Cardiac fibroblast (primary cell): ENCODE data around the gene EVC.

Experiments
- DNase-seq, 2 donors: peaks; one replicate each; pipeline versions ENCODE4 v3.0.0 to v3.0.0-alpha.2; 2010; ENCODE audit warnings: low read depth in 2 of 2
- H3K4me3 ChIP-seq, 2 donors: replicated peaks in 1 of 2; 1 replicate in 1 of 2; 2 replicates in 1 of 2; pipeline ENCODE4 v1.5.1; 2011; ENCODE audit warnings: low read depth in 2 of 2, low read length in 2 of 2, mild to moderate bottlenecking in 2 of 2, moderate library complexity in 1 of 2
- TF ChIP-seq, protein P1 (sequence below): IDR thresholded peaks from one replicate; pipeline ENCODE4 v1.5.1; 2011; ENCODE audit warnings: low read depth, mild to moderate bottlenecking, low read length, inconsistent platforms

Gene EVC

DNA sequence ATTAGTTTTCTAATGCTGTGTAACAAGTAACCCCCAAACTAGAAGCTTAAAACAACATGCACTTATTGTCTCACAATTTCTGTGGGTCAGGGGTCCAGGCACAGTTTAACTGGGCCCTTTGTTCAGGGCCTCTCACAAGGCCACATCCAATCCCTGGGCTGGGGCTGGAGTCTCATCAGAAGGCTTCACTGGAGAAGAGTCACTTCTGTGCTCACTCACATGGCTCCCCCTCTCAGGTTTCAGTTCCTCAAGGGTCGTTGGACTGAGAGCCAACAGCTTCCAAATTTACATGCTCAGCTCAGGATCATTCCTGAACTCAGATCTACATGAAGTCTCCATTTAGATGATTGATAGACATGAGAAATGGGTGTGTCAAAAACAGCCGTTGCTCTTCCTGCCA lies 77.1 kb downstream of the EVC start:
- H3K4me3 ChIP-seq = no peak overlapping the region
- no peak for DNase-seq
- TF ChIP-seq, protein P1, sequence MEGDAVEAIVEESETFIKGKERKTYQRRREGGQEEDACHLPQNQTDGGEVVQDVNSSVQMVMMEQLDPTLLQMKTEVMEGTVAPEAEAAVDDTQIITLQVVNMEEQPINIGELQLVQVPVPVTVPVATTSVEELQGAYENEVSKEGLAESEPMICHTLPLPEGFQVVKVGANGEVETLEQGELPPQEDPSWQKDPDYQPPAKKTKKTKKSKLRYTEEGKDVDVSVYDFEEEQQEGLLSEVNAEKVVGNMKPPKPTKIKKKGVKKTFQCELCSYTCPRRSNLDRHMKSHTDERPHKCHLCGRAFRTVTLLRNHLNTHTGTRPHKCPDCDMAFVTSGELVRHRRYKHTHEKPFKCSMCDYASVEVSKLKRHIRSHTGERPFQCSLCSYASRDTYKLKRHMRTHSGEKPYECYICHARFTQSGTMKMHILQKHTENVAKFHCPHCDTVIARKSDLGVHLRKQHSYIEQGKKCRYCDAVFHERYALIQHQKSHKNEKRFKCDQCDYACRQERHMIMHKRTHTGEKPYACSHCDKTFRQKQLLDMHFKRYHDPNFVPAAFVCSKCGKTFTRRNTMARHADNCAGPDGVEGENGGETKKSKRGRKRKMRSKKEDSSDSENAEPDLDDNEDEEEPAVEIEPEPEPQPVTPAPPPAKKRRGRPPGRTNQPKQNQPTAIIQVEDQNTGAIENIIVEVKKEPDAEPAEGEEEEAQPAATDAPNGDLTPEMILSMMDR = no peak

DNA sequence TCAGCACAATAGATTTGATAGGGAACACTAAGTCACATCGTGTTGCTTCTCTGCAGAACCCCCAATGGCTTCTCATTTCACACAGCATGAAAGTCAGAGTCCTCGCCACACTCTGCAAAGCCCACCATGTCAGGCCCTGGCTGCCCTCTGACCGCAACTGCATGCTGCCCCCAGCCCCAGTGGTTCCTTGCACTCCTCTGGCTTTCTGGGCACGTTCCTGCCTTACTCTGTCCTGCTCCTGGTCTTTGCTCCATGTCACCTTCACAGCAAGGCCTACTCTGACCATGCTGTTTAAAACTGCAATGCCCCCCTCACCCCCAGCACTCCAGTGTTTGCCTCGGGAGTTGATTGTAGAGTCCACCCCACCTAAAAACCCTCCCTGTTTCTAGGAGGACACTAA lies 78.1 kb downstream of the EVC start:
- DNase-seq = no peak
- no peak overlapping the region for H3K4me3 ChIP-seq
- TF ChIP-seq, protein P1 = no peak

DNA sequence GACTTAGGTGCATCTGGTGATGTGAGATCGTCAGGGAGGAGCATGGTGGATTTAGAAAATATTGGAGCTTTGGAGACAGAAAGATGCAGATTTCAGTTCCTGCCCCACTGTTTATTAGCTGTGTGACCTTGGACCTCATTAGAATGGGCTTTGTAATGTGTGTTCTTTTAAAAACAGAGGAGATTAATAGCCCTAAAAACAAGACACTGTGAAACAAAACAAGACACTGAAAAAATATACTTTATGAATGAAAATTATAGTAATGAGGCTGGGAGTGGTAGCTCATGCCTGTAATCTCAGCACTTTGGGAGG lies 79.5 kb downstream of the EVC start:
- H3K4me3 ChIP-seq = no peak overlapping the region
- no peak for DNase-seq
- TF ChIP-seq, protein P1 = no peak

DNA sequence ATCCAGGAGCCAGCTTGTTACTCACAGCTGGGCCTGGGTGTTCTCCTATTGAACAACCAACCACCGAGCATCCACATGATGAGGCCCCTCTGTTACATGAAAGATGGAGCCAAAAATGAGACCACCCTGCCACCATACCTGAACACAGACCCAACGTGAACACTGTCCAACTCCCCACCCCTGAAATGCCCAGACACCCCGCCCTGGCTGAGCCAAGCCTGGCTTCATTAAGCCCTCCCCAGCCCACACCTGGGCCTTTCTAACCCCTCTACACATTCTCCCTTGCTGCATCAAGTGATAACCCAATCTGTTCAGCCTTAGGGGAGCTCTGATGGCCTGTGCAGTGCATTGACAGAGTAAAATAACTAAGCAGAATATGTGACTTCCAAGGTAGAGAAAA lies 80.7 kb downstream of the EVC start:
- DNase-seq = no peak
- H3K4me3 ChIP-seq = no peak overlapping the region
- TF ChIP-seq, protein P1 = no peak

DNA sequence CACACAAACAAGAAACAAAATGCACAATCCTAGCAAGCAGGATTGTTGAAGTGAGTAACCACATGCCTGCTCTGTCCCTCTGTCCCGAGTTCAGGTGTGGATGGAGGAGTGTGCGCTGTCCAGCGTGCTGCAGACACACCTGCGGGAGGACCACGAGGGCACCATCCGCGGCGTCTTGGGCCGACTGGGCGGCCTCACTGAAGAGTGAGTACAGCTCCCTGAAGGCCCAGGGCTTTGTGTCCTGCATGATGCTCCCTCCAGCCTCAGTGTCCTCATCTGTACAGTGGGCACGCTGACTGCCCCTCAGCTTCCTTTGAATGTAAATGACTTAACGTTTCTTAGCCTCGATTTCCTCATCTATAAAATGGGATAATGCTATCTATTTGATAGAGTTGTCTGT lies 82.5 kb downstream of the EVC start:
- TF ChIP-seq, protein P1 = no peak
- no peak overlapping the region for H3K4me3 ChIP-seq
- DNase-seq = no peak

DNA sequence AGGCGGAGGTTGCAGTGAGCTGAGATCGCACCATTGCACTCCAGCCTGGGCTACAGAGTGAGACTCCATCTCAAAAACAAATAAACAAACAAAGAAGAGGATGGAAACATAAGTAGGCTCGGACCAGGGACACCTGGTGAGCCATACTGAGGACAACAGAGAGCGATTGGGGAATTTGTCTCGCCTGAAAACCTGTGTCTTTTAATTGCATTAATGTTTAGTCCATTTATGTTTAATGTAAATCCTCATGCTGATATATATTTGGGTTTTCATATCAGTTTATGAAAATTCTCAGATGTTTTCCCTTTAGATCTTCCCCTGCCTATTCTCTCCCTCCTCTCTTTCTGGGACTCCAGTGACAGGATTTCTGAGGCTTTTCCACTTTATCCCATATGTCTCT lies 84.6 kb downstream of the EVC start:
- TF ChIP-seq, protein P1 = no peak

DNA sequence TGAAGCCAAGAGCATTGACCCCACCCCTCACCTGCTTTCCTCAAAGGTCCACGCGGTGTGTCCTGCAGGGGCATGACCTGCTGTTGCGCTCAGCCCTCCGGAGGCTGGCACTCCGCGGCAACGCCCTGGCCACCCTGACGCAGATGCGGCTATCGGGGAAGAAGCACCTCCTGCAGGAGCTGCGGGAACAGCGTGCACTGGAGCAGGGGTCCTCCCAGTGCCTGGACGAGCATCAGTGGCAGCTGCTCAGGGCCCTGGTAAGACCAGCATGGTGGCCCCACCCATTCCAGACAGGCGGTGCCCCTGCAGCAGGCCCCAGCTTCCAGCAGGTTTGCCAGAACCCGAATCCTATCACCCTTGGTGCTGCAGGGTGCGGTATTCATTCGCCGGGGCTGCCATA lies 86.0 kb downstream of the EVC start:
- TF ChIP-seq, protein P1 = no peak
- no peak overlapping the region for H3K4me3 ChIP-seq
- no peak for DNase-seq

More for the DNA sequence above, 84.6 kb downstream of the EVC start:
- DNase-seq = no peak
- no peak overlapping the region for H3K4me3 ChIP-seq
